ENCODE data around the gene GRM3. TPM values are rescaled to one million over a fixed set of nuclear protein-coding genes. Genes with fewer than 3 reads are reported as not detected.

Gene GRM3
- total and polyA plus RNA-seq, 2 donors (not counting 3 experiments of a cell fraction or from before 2014, with no cell fraction given) = not detected

- H3K79me2 ChIP-seq (ENCODE audit: control insufficient read depth, insufficient read depth, low read length) = no peaks in the 10 kb centered on the region
- no peak overlapping the region for H3K4me2 ChIP-seq (ENCODE audit: insufficient read depth, low read length)
- H3K27me3 ChIP-seq (ENCODE audit: control insufficient read depth in 2 of 2, insufficient read depth in 2 of 2, low read length in 2 of 2) = no peaks in the 10 kb centered on the region
- intact Hi-C loops (cut with micrococcal nuclease) (no loop called here), dilution Hi-C loops (cut with MboI; ENCODE audit: extremely low pct_ligation_motif_present, low sequenced_read_pairs) (no loop called here)
- H3K36me3 ChIP-seq (ENCODE audit: control insufficient read depth in 2 of 2, extremely low read depth in 1 of 2, insufficient read depth in 2 of 2, low read length in 2 of 2) = no peaks in the 10 kb centered on the region
- H3K4me3 ChIP-seq (replicated peaks in 1 of 3; ENCODE audit: insufficient read depth in 1 of 3, low read depth in 1 of 3, low read length in 3 of 3) = no peak overlapping the region
- DNase-seq (ENCODE audit: low read depth, low spot score) = no peak
- H3K4me1 ChIP-seq (ENCODE audit: control insufficient read depth, extremely low read depth, insufficient read depth, low read length) = no peaks in the 10 kb centered on the region
- BruUV-seq (replicated peaks) = no TSS peak
- H3K9me3 ChIP-seq (replicated peaks; ENCODE audit: control insufficient read depth, insufficient read depth, low read length) = no peaks in the 10 kb centered on the region
- H3K9ac ChIP-seq (replicated peaks; ENCODE audit: extremely low read depth, insufficient read depth, low read length) = no peak overlapping the region
- TF ChIP-seq JUN (IDR thresholded peaks at IDR 0.05; ENCODE audit: borderline replicate concordance, insufficient read depth, insufficient read length, low read depth) = no peak
- no peak for TF ChIP-seq POLR2A (IDR thresholded peaks at IDR 0.05; ENCODE audit: low read depth, low read length)
- TF ChIP-seq GATA2 (IDR thresholded peaks at IDR 0.05; ENCODE audit: insufficient read depth, insufficient read length, low read depth, low read length) = no peak
- TF ChIP-seq FOS (IDR thresholded peaks at IDR 0.05; ENCODE audit: borderline replicate concordance, insufficient read depth, low read length) = no peak
- TF ChIP-seq POLR2AphosphoS5 (IDR thresholded peaks at IDR 0.05; ENCODE audit: insufficient read depth, low read depth, low read length) = no peak
- no peak for TF ChIP-seq EZH2 (IDR thresholded peaks at IDR 0.05; ENCODE audit: borderline replicate concordance, low read depth, low read length, severe bottlenecking)
- TF ChIP-seq CTCF (IDR thresholded peaks at IDR 0.05; ENCODE audit: extremely low read depth in 1 of 2, insufficient read depth in 1 of 2, low read depth in 1 of 2, low read length in 2 of 2) = no peak
- TF ChIP-seq MAX (IDR thresholded peaks at IDR 0.05; ENCODE audit: insufficient read depth, insufficient read length) = no peak
- TF ChIP-seq MYC (IDR thresholded peaks at IDR 0.05; ENCODE audit: low read depth, low read length) = no peak
- CTCF ChIA-PET = no interaction called here
- H3K27ac ChIP-seq (ENCODE audit: insufficient read depth, low read depth, low read length) = no peak overlapping the region
- no peaks in the 10 kb centered on the region for H4K20me1 ChIP-seq (replicated peaks; ENCODE audit: control insufficient read depth, extremely low read depth, insufficient read depth, low read length)
- FAIRE-seq = no peak
- POLR2A ChIA-PET = no interaction called here
- H3K9me1 ChIP-seq (replicated peaks; ENCODE audit: control insufficient read depth, extremely low read depth, insufficient read depth, low read length) = no peaks in the 10 kb centered on the region
- H2AFZ ChIP-seq (ENCODE audit: low read depth, low read length) = no peak overlapping the region
Measured at GRCh38 chr7:86889501-86889900, 245.8 kb downstream of the GRM3 start.
